ENCODE measurements around the gene WNT9A. TPM values are rescaled to one million over a fixed set of nuclear protein-coding genes. Genes with fewer than 3 reads are reported as not detected.

Gene WNT9A
- total RNA-seq, 1 experiment from 2014 or later, result 1.5 TPM

DNA sequence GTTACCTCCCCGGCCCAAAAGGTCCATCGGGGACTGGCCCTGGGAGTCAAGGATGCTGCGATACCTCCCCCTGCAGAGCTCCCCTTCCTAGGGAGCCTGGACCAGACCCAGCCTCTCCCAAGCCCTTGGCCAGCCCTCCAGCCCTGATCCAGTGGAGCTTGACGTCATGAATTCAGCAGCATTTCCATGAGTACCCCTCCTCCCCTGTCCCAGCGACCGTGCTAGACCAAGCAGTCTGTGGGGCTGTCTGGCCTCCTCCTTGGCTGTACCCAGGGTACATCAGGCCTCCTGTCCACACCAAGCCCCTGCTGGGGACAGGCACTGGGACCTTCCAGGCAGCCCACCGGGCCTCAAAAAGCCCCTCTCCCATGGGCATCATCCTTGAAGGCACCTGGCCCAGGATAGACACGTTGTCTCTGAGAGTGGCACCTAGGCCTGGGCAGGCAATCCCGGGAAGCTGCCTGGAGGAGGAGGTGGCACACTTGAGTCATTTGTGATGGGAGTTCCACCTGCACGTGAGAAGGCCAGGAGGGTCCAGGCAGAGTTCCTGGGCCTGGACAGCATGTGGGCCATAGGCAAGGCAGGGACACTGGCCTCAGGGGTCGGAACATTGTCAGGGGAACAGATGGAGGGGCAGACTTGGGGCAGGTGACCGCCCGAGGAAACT is 46.4 kb downstream of the WNT9A start (continued):
- TF ChIP-seq GABPB1 (CRISPR knock-in tag; IDR thresholded peaks at IDR 0.05) (no peak), STAT6 (CRISPR knock-in tag; conservative IDR thresholded peaks at IDR 0.05; ENCODE audit: low read depth) (no peak), ZNF232 (CRISPR knock-in tag; IDR thresholded peaks at IDR 0.05) (no peak), MYBL2 (CRISPR knock-in tag; IDR thresholded peaks at IDR 0.05) (no peak)
- TF ChIP-seq, protein P1, sequence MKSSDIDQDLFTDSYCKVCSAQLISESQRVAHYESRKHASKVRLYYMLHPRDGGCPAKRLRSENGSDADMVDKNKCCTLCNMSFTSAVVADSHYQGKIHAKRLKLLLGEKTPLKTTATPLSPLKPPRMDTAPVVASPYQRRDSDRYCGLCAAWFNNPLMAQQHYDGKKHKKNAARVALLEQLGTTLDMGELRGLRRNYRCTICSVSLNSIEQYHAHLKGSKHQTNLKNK (CRISPR knock-in tag; IDR thresholded peaks at IDR 0.05), result no peak

- H3K27ac Mint-ChIP-seq, result peak overlapping the region; percentile 50; the same call in 1 of the 2 replicates
- POLR2A ChIA-PET, result no interaction called here
Measured at GRCh38 chr1:227900571-227901051, 47.1 kb downstream of the WNT9A start.

DNA sequence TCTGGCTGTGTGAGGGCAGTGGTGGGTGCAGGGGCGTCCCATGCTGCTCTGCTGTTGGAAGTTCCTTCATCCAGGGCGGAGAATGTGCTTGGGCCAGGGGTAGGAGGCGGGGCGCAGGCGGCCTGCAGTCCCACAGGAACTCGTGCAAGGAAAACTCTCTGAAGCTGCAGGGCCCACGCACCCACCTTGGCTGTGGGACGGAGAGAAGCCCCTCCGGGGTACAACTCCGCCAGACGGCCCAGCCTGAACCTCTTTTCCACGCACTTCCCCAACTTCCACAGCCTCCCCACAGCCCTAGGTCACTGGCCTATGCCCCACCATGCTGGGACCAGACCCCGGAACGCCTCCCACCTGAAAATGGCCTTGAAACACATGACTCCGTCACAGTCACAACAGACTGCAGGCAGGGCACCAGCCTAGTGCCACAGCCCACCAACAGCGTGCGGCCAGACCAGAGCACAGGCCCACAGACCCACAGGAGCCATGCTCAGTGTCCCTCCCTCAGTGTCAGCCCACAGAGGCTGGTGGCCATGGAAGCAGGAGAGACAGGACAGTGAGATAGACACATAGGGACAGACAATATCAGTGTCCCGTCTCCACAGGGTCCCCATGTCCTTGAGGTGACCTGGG is 47.8 kb downstream of the WNT9A start:
- CTCF ChIA-PET, result interaction anchor here (0.7 to 1.0 kb wide), 2 partner anchors 54 to 99 kb away, joined by 3 read pairs; no protein-coding TSS in a partner anchor

More at GRCh38 chr1:227900571-227901051, 47.1 kb downstream of the WNT9A start:
- H3K36me3 Mint-ChIP-seq, result no peaks in the 10 kb centered on the region
- ATAC-seq (no peak), DNase-seq (ENCODE audit: low spot score) (peak; percentile 5)
- peaks cover 3% of the 10 kb centered on the region; the same call in 1 of the 2 replicates for H3K4me1 Mint-ChIP-seq
- CTCF ChIA-PET, result no interaction called here
- TF ChIP-seq FOXK1 (CRISPR knock-in tag; IDR thresholded peaks at IDR 0.05), result no peak
- no peak for TF ChIP-seq GTF2I (CRISPR knock-in tag; conservative IDR thresholded peaks at IDR 0.05)
- no peak for TF ChIP-seq MYBL2 (CRISPR knock-in tag; IDR thresholded peaks at IDR 0.05)
- TF ChIP-seq GRHL2 (CRISPR knock-in tag; IDR thresholded peaks at IDR 0.05; ENCODE audit: insufficient replicate concordance, severe bottlenecking), result no peak
- TF ChIP-seq ZNF416 (CRISPR knock-in tag; IDR thresholded peaks at IDR 0.05), result no peak
- TF ChIP-seq ETV6 (CRISPR knock-in tag; IDR thresholded peaks at IDR 0.05), result no peak
- no peak for TF ChIP-seq TEAD4 (CRISPR knock-in tag; IDR thresholded peaks at IDR 0.05)
- no peak for TF ChIP-seq ZNF423 (CRISPR knock-in tag; IDR thresholded peaks at IDR 0.05)
- no peak overlapping the region for H3K4me3 Mint-ChIP-seq
- no peaks in the 10 kb centered on the region for H3K9me3 Mint-ChIP-seq
- no peaks in the 10 kb centered on the region for H3K27me3 Mint-ChIP-seq (ENCODE audit: low read depth)

More for the DNA sequence above, 47.8 kb downstream of the WNT9A start:
- Mint-ChIP-seq H3K27me3 (ENCODE audit: low read depth) (no peaks in the 10 kb centered on the region), H3K27ac (no peak overlapping the region), H3K36me3 (no peaks in the 10 kb centered on the region), H3K4me3 (no peak overlapping the region), H3K9me3 (no peaks in the 10 kb centered on the region), H3K4me1 (peaks cover 3% of the 10 kb centered on the region; the same call in 1 of the 2 replicates)
- ATAC-seq, result no peak
- TF ChIP-seq HMGA2 (CRISPR knock-in tag; IDR thresholded peaks at IDR 0.05), result no peak
- no peak for TF ChIP-seq IRF2 (CRISPR knock-in tag; IDR thresholded peaks at IDR 0.05; ENCODE audit: borderline replicate concordance, low read depth)
- TF ChIP-seq TCF7 (CRISPR knock-in tag; IDR thresholded peaks at IDR 0.05; ENCODE audit: low read depth), result no peak
- TF ChIP-seq FOXP4 (CRISPR knock-in tag; IDR thresholded peaks at IDR 0.05), result no peak
- no peak for TF ChIP-seq MAX (CRISPR knock-in tag; IDR thresholded peaks at IDR 0.05)
- no peak for TF ChIP-seq CREM (CRISPR knock-in tag; IDR thresholded peaks at IDR 0.05)
- no peak for TF ChIP-seq ETV6 (CRISPR knock-in tag; IDR thresholded peaks at IDR 0.05)
- peak; percentile 13 for DNase-seq (ENCODE audit: low spot score)
- POLR2A ChIA-PET, result no interaction called here
